ENCODE results near the gene RIT2.

RIT2 gene

GRCh38 chr18:42839408-42839807 lies 276.1 kb downstream of the RIT2 start:
- H3K36me3 ChIP-seq (ENCODE audit: control insufficient read depth, insufficient read depth, low read length) = no peaks in the 10 kb centered on the region
- H3K9ac ChIP-seq (ENCODE audit: low read depth, low read length) = no peak overlapping the region
- no peaks in the 10 kb centered on the region; the same call in 1 of the 2 replicates for H3K4me1 ChIP-seq (ENCODE audit: control insufficient read depth, insufficient read depth, low read length)
- H3K4me3 ChIP-seq (ENCODE audit: low read depth, low read length) = no peak overlapping the region
- no peaks in the 10 kb centered on the region for H3K9me3 ChIP-seq (ENCODE audit: control insufficient read depth, insufficient read depth, low read length)
- no peaks in the 10 kb centered on the region for H3K27me3 ChIP-seq (ENCODE audit: control insufficient read depth, insufficient read depth, low read length)
- no peak overlapping the region for H3K27ac ChIP-seq (ENCODE audit: low read depth, low read length)

- Histone ChIP-seq H3K4me3 (ENCODE audit: low read depth, low read length) (no peak overlapping the region), H3K9ac (ENCODE audit: low read depth, low read length) (no peak overlapping the region), H3K4me1 (ENCODE audit: control insufficient read depth, insufficient read depth, low read length) (no peaks in the 10 kb centered on the region; the same call in 1 of the 2 replicates), H3K9me3 (ENCODE audit: control insufficient read depth, insufficient read depth, low read length) (no peaks in the 10 kb centered on the region), H3K27me3 (ENCODE audit: control insufficient read depth, insufficient read depth, low read length) (no peaks in the 10 kb centered on the region), H3K27ac (ENCODE audit: low read depth, low read length) (no peak overlapping the region), H3K36me3 (ENCODE audit: control insufficient read depth, insufficient read depth, low read length) (no peaks in the 10 kb centered on the region)
These were observed 276.8 kb downstream of the RIT2 start for GRCh38 chr18:42838546-42839145.

- Histone ChIP-seq H3K9me3 (ENCODE audit: control insufficient read depth, insufficient read depth, low read length) (no peaks in the 10 kb centered on the region), H3K9ac (ENCODE audit: low read depth, low read length) (no peak overlapping the region), H3K4me3 (ENCODE audit: low read depth, low read length) (no peak overlapping the region), H3K27me3 (ENCODE audit: control insufficient read depth, insufficient read depth, low read length) (no peaks in the 10 kb centered on the region), H3K4me1 (ENCODE audit: control insufficient read depth, insufficient read depth, low read length) (peaks cover 8% of the 10 kb centered on the region; the same call in 1 of the 2 replicates), H3K36me3 (ENCODE audit: control insufficient read depth, insufficient read depth, low read length) (no peaks in the 10 kb centered on the region), H3K27ac (ENCODE audit: low read depth, low read length) (no peak overlapping the region)
These were observed 284.5 kb downstream of the RIT2 start for GRCh38 chr18:42830936-42831335.

GRCh38 chr18:42828881-42829280 lies 286.6 kb downstream of the RIT2 start:
- no peak overlapping the region for H3K27ac ChIP-seq (ENCODE audit: low read depth, low read length)
- no peaks in the 10 kb centered on the region for H3K36me3 ChIP-seq (ENCODE audit: control insufficient read depth, insufficient read depth, low read length)
- H3K27me3 ChIP-seq (ENCODE audit: control insufficient read depth, insufficient read depth, low read length) = no peaks in the 10 kb centered on the region
- H3K9ac ChIP-seq (ENCODE audit: low read depth, low read length) = no peak overlapping the region
- no peaks in the 10 kb centered on the region for H3K9me3 ChIP-seq (ENCODE audit: control insufficient read depth, insufficient read depth, low read length)
- H3K4me1 ChIP-seq (ENCODE audit: control insufficient read depth, insufficient read depth, low read length) = peaks cover 8% of the 10 kb centered on the region; the same call in 1 of the 2 replicates
- no peak overlapping the region for H3K4me3 ChIP-seq (ENCODE audit: low read depth, low read length)

GRCh38 chr18:42824178-42824577 lies 291.3 kb downstream of the RIT2 start:
- Histone ChIP-seq H3K27me3 (ENCODE audit: control insufficient read depth, insufficient read depth, low read length) (no peaks in the 10 kb centered on the region), H3K36me3 (ENCODE audit: control insufficient read depth, insufficient read depth, low read length) (no peaks in the 10 kb centered on the region), H3K4me1 (ENCODE audit: control insufficient read depth, insufficient read depth, low read length) (peaks cover 28% of the 10 kb centered on the region), H3K4me3 (ENCODE audit: low read depth, low read length) (no peak overlapping the region), H3K9ac (ENCODE audit: low read depth, low read length) (no peak overlapping the region), H3K9me3 (ENCODE audit: control insufficient read depth, insufficient read depth, low read length) (no peaks in the 10 kb centered on the region), H3K27ac (ENCODE audit: low read depth, low read length) (no peak overlapping the region)

- Histone ChIP-seq H3K9ac (ENCODE audit: low read depth, low read length) (no peak overlapping the region), H3K4me3 (ENCODE audit: low read depth, low read length) (no peak overlapping the region), H3K4me1 (ENCODE audit: control insufficient read depth, insufficient read depth, low read length) (peaks cover 43% of the 10 kb centered on the region), H3K36me3 (ENCODE audit: control insufficient read depth, insufficient read depth, low read length) (no peaks in the 10 kb centered on the region), H3K9me3 (ENCODE audit: control insufficient read depth, insufficient read depth, low read length) (no peaks in the 10 kb centered on the region), H3K27ac (ENCODE audit: low read depth, low read length) (no peak overlapping the region), H3K27me3 (ENCODE audit: control insufficient read depth, insufficient read depth, low read length) (no peaks in the 10 kb centered on the region)
These were observed 292.8 kb downstream of the RIT2 start for GRCh38 chr18:42822711-42823110.

GRCh38 chr18:42821492-42821891 lies 294.0 kb downstream of the RIT2 start:
- no peaks in the 10 kb centered on the region for H3K9me3 ChIP-seq (ENCODE audit: control insufficient read depth, insufficient read depth, low read length)
- no peak overlapping the region for H3K9ac ChIP-seq (ENCODE audit: low read depth, low read length)
- H3K36me3 ChIP-seq (ENCODE audit: control insufficient read depth, insufficient read depth, low read length) = no peaks in the 10 kb centered on the region
- no peak overlapping the region for H3K4me3 ChIP-seq (ENCODE audit: low read depth, low read length)
- H3K27me3 ChIP-seq (ENCODE audit: control insufficient read depth, insufficient read depth, low read length) = no peaks in the 10 kb centered on the region
- H3K27ac ChIP-seq (ENCODE audit: low read depth, low read length) = no peak overlapping the region
- H3K4me1 ChIP-seq (ENCODE audit: control insufficient read depth, insufficient read depth, low read length) = peaks cover 55% of the 10 kb centered on the region

GRCh38 chr18:42814618-42815017 lies 300.9 kb downstream of the RIT2 start:
- Histone ChIP-seq H3K36me3 (ENCODE audit: control insufficient read depth, insufficient read depth, low read length) (no peaks in the 10 kb centered on the region), H3K4me1 (ENCODE audit: control insufficient read depth, insufficient read depth, low read length) (peaks cover 38% of the 10 kb centered on the region), H3K27ac (ENCODE audit: low read depth, low read length) (no peak overlapping the region), H3K4me3 (ENCODE audit: low read depth, low read length) (no peak overlapping the region), H3K27me3 (ENCODE audit: control insufficient read depth, insufficient read depth, low read length) (no peaks in the 10 kb centered on the region), H3K9me3 (ENCODE audit: control insufficient read depth, insufficient read depth, low read length) (no peaks in the 10 kb centered on the region), H3K9ac (ENCODE audit: low read depth, low read length) (no peak overlapping the region)

GRCh38 chr18:42814184-42814583 lies 301.3 kb downstream of the RIT2 start:
- Histone ChIP-seq H3K27ac (ENCODE audit: low read depth, low read length) (no peak overlapping the region), H3K27me3 (ENCODE audit: control insufficient read depth, insufficient read depth, low read length) (no peaks in the 10 kb centered on the region), H3K36me3 (ENCODE audit: control insufficient read depth, insufficient read depth, low read length) (no peaks in the 10 kb centered on the region), H3K9ac (ENCODE audit: low read depth, low read length) (no peak overlapping the region), H3K4me1 (ENCODE audit: control insufficient read depth, insufficient read depth, low read length) (peaks cover 37% of the 10 kb centered on the region), H3K9me3 (ENCODE audit: control insufficient read depth, insufficient read depth, low read length) (no peaks in the 10 kb centered on the region), H3K4me3 (ENCODE audit: low read depth, low read length) (no peak overlapping the region)

- no peak overlapping the region for H3K4me3 ChIP-seq (ENCODE audit: low read depth, low read length)
- no peaks in the 10 kb centered on the region for H3K9me3 ChIP-seq (ENCODE audit: control insufficient read depth, insufficient read depth, low read length)
- no peaks in the 10 kb centered on the region for H3K27me3 ChIP-seq (ENCODE audit: control insufficient read depth, insufficient read depth, low read length)
- no peak overlapping the region for H3K9ac ChIP-seq (ENCODE audit: low read depth, low read length)
- peaks cover 33% of the 10 kb centered on the region for H3K4me1 ChIP-seq (ENCODE audit: control insufficient read depth, insufficient read depth, low read length)
- H3K27ac ChIP-seq (ENCODE audit: low read depth, low read length) = no peak overlapping the region
- no peaks in the 10 kb centered on the region for H3K36me3 ChIP-seq (ENCODE audit: control insufficient read depth, insufficient read depth, low read length)
These were observed 301.9 kb downstream of the RIT2 start for GRCh38 chr18:42813570-42813969.

GRCh38 chr18:42807887-42808286 lies 307.6 kb downstream of the RIT2 start:
- no peak overlapping the region for H3K9ac ChIP-seq (ENCODE audit: low read depth, low read length)
- H3K9me3 ChIP-seq (ENCODE audit: control insufficient read depth, insufficient read depth, low read length) = no peaks in the 10 kb centered on the region
- H3K4me3 ChIP-seq (ENCODE audit: low read depth, low read length) = no peak overlapping the region
- H3K36me3 ChIP-seq (ENCODE audit: control insufficient read depth, insufficient read depth, low read length) = no peaks in the 10 kb centered on the region
- H3K4me1 ChIP-seq (ENCODE audit: control insufficient read depth, insufficient read depth, low read length) = peaks cover 13% of the 10 kb centered on the region
- no peak overlapping the region for H3K27ac ChIP-seq (ENCODE audit: low read depth, low read length)
- no peaks in the 10 kb centered on the region for H3K27me3 ChIP-seq (ENCODE audit: control insufficient read depth, insufficient read depth, low read length)
